SK-N-SH (cell line): ENCODE measurements around the gene SF3A1.

Experiments
- CTCF ChIP-seq: fragments of 200-600 bp; sonication (generic); IDR thresholded peaks from 2 replicates; pipeline ENCODE4 v1.6.1; 2017; ENCODE audit warnings: antibody characterized with exemption, mild to moderate bottlenecking, moderate library complexity
- ELF1 ChIP-seq: IDR thresholded peaks from 2 replicates; pipeline ENCODE4 v1.4.0; 2012
- EP300 ChIP-seq, 2 experiments: IDR thresholded peaks; 2 replicates each; pipeline versions ENCODE4 v1.4.0 to v1.6.1; 2012; ENCODE audit warnings: borderline replicate concordance in 1 of 2, low read depth in 1 of 2, low read length in 1 of 2
- EZH2phosphoT487 ChIP-seq: fragments of 200-600 bp; sonication (generic); IDR thresholded peaks from 2 replicates; pipeline ENCODE4 v1.6.1; 2017; ENCODE audit warnings: low read depth, mixed run types, mild to moderate bottlenecking, antibody characterized with exemption, moderate library complexity, borderline replicate concordance
- SIN3A ChIP-seq: IDR thresholded peaks from 2 replicates; pipeline ENCODE4 v1.6.1; 2012; ENCODE audit warnings: low read depth, mild to moderate bottlenecking, low read length, moderate library complexity, borderline replicate concordance
- USF1 ChIP-seq: IDR thresholded peaks from 2 replicates; pipeline ENCODE4 v1.4.0; 2012; ENCODE audit warnings: low read depth, borderline replicate concordance

- no peak for TF ChIP-seq USF1
- TF ChIP-seq CTCF, result no peak
- no peak for TF ChIP-seq EZH2phosphoT487
- no peak for TF ChIP-seq ELF1
- no peak for TF ChIP-seq SIN3A
- TF ChIP-seq EP300 (IDR thresholded peaks at IDR 0.05; ENCODE audit: borderline replicate concordance in 1 of 2, low read depth in 1 of 2, low read length in 1 of 2), result no peak
These were observed 59.9 kb downstream of the SF3A1 start for GRCh38 chr22:30296833-30297232.
